HG02884 (cell line): ENCODE measurements around the gene TMEM185B.
"Not testable (repeated sequence)": the region's sequence is repeated elsewhere in the genome, so short reads cannot be mapped to it uniquely, and the experiment has no call there.

Source experiments
- ATAC-seq: cut with Tn5 transposase; IDR thresholded peaks from one replicate; pipeline ENCODE4 v1.9.1; 2021; ENCODE audit warnings: mild to moderate bottlenecking, moderate library complexity; ENCODE audit not compliant: unreplicated experiment

Gene TMEM185B

DNA sequence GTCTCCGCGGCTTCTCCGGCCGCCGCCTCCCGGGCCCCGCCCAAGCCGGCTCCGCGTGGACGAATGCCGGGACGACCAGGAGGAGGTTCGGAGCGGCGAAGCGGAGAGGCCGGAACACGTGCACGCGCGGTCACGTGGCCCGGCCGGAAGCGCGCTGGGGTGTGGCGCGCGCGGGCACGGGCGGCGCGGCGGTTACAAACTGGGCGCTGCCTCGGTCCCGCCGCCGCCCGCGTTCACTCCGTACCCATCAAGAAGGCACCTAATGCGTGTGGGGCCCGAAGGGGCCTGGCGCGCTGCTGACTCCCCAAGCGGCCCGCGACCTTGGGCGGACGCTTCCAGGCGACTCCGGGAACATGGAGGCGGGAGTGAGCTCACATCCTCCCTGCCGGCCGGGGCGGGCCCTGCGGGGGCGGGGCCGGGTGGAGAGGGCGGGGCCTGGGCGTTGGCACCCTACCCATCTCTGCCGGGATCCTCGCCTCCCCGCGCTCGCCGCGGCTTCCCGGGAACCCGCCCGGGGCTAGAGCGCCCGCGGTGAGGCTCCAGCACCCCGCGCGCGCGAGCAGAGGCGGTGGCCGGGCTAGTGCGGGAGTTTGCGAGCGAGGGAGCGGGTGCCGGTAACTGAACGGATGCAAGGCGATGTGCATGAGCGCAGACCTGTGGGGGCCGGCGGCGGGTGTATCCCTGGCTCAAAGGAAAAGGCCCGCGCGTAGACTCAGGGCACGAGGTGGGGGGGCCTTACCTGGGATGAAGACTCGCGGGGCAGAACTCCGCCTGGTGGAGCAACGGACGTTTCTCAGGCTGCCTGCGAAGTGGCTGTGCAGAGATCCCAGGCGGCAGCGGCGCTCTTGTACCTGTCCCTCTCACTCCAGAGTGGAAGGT lies at the start of gene TMEM185B:
TSS of gene TMEM185B (minus strand) at position 367 of the 879 bp plus-strand sequence. CDS start 424 bp downstream, outside the sequence.
- ATAC-seq: peak; percentile 90

- ATAC-seq: no peak
These were observed 48.6 kb upstream of the TMEM185B start for GRCh38 chr2:120271711-120272379.

GRCh38 chr2:120269816-120270215 lies 46.6 kb upstream of the TMEM185B start:
- ATAC-seq: no peak

- no peak for ATAC-seq
These were observed 46.0 kb upstream of the TMEM185B start for GRCh38 chr2:120269076-120269744.

- ATAC-seq: no peak
These were observed 44.1 kb upstream of the TMEM185B start for GRCh38 chr2:120267348-120267747.

GRCh38 chr2:120265006-120265405 lies 41.8 kb upstream of the TMEM185B start:
- ATAC-seq: peak; percentile 56

GRCh38 chr2:120262761-120263428 lies 39.7 kb upstream of the TMEM185B start:
- ATAC-seq: no peak

- no peak for ATAC-seq
These were observed 39.0 kb upstream of the TMEM185B start for GRCh38 chr2:120262150-120262549.

DNA sequence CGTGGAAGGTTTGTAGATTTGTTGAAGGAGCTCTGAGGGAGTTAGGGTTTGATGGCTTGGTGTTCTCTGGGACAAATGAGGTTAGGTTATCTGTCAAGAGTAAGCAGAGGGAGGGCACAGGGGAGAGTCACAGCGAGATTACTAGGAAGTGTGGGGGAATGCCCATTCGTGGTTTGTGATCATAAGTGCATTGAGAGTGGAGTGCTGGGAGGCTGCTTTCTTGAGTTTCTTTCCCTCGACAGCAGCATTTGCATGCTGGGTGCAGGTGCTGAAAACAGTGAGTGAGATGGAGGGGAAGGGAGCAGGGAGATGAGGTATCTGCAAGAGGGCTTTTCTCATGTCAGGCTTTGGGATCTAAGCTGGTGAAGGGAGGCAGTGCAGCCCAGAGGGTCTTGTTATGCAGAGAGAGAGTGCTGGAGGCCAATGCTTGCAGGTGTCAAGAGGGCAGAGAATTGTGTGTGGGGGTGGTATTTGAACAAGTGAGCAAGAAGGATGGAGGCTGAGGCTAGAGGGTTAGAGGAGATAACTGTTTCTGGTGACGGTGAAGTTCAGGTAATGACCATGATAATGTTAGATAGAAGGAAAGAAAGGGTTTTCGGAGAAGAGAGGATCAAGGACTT lies 38.3 kb upstream of the TMEM185B start:
- ATAC-seq: peak; percentile 81

- ATAC-seq: no peak
These were observed 37.5 kb upstream of the TMEM185B start for GRCh38 chr2:120260736-120261135.

GRCh38 chr2:120259939-120260338 lies 36.7 kb upstream of the TMEM185B start:
- ATAC-seq: not testable (repeated sequence)

- no peak for ATAC-seq
These were observed 35.0 kb upstream of the TMEM185B start for GRCh38 chr2:120258196-120258595.

DNA sequence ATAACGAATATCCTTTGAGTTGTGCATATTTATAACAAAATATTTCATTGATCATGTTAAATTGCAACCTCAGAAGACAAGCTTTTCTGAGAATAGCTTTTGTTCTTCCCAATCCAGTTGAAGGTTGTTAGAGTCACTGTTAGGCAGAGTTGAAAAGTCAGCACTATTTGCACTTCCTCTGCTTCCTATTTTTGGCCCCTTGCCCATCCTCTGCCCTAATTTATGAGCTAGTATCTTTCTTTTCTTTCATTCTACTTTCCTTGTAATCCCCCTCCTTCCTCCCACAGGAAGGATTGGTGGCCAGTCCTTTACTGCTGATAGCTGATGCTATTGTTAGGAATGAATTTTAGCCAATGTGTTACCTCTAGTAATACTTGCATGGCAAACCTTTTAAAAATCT lies 34.3 kb upstream of the TMEM185B start:
- no peak for ATAC-seq

- no peak for ATAC-seq
These were observed 33.4 kb upstream of the TMEM185B start for GRCh38 chr2:120256651-120257000.

DNA sequence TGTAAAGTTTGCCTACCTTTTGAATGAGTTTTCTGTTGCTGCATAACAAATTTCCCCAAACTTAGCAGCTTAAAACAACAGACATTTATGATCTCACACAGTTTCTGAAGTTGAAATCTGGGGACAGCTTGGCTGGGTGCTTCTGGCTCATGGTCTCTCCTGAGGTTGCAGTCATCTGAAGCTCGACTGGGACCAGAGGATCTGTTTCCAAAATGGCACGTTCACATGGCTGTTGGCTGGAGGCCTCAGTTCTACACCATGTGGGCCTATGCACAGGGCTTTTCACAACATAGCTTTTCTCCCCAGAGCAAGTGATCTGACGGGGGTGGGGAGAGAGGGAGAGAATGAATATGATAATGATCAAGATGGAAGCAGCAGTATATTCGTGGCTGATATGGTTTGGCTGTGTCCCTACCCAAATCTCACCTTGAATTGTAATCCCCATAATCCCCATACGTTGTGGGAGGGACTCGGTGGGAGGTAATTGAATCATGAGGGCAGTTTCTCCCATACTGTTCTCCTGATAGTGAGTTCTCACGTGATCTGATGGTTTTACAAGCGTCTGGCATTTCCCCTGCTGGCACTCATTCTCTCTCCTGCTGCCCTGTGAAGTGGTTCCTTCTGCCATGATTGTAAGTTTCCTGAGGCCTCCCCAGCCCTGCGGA lies 32.9 kb upstream of the TMEM185B start:
- no peak for ATAC-seq

DNA sequence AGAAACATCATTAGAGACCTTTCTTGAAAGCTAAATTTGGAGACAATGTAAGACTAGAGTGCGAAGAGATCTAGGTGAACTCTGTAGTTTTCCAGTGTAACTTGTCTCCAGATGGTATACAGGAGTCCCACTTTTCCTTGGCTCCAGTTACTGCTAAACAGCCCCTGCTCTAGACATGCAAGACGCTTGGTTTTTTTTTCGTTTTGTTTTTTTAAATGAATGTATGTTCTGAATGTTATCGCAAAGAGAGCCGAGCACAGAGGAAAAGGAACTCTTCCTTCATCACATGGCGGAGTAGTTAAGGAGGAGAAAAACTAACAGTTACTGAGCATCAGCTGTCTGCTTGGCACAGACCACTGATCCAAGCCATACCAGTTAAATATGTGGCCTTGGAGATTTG lies 31.9 kb upstream of the TMEM185B start:
- no peak for ATAC-seq

DNA sequence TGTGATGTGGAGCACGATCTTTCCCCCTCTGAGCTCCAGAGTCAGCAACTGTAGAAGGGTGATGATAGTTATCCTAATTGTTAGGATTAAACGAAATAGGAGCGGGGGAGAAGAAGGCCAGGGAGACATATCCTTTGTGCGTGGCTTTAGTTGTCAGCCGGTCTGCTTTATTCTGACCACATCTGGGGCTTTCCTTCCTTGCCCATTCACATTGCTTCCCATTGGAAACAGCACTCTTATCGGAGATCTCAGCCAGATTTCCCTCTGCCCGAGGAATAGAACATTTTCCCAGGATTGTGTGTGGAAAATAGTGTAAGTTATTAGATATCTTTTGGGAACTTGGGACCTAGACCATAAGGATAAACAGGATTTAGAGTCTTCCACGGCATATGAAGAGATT lies 31.0 kb upstream of the TMEM185B start:
- no peak for ATAC-seq

- ATAC-seq: peak; percentile 26
These were observed 30.1 kb upstream of the TMEM185B start for GRCh38 chr2:120253021-120253882.
